Gastroesophageal sphincter (tissue), 4 donors: ENCODE data around the gene KIF21A. TPM values are rescaled to one million over a fixed set of nuclear protein-coding genes. Genes with fewer than 3 reads are reported as not detected.

Experiments
- ATAC-seq: fragments of 150-250 bp; one replicate; pipeline ENCODE4 v1.9.1; 2016; ENCODE audit warnings: mild to moderate bottlenecking, moderate library complexity
- H3K27ac ChIP-seq, 4 donors: fragments of 200-600 bp; sonication (generic) in 3 of 4; 1 replicate in 3 of 4; 2 replicates in 1 of 4; pipeline ENCODE4 v1.5.1; 2016 to 2019
- H3K27me3 ChIP-seq: fragments of 200-600 bp; sonication (generic); one replicate; pipeline ENCODE4 v1.5.1; 2019
- H3K36me3 ChIP-seq, 2 donors: fragments of 200-600 bp; sonication (generic); one replicate each; pipeline ENCODE4 v1.5.1; 2019; ENCODE audit warnings: control low read depth in 1 of 2
- H3K4me1 ChIP-seq, 3 donors: fragments of 200-600 bp; sonication (generic); 1 replicate in 2 of 3; 2 replicates in 1 of 3; pipeline ENCODE4 v1.5.1; 2016 to 2019; ENCODE audit warnings: control low read depth in 2 of 3
- H3K4me3 ChIP-seq, 2 donors: fragments of 200-600 bp; sonication (generic); one replicate each; pipeline ENCODE4 v1.5.1; 2019; ENCODE audit warnings: mild to moderate bottlenecking in 1 of 2, moderate library complexity in 1 of 2
- H3K9me3 ChIP-seq, 3 donors: fragments of 200-600 bp; sonication (generic); one replicate each; pipeline ENCODE4 v1.5.1; 2017 to 2019; ENCODE audit warnings: control low read depth in 2 of 3
- CTCF ChIP-seq, 4 experiments: fragments of 200-600 bp in 2 of 4; fragments of 450-650 bp in 2 of 4; sonication (generic) in 1 of 4; IDR thresholded peaks; one replicate each; pipeline ENCODE4 v1.5.1; 2017 to 2019; ENCODE audit warnings: antibody characterized with exemption in 4 of 4, mild to moderate bottlenecking in 2 of 4, moderate library complexity in 2 of 4
- EP300 ChIP-seq: sonication (generic); formaldehyde crosslinking; IDR thresholded peaks from one replicate; pipeline ENCODE4 v1.6.1; 2017; ENCODE audit warnings: antibody characterized with exemption, mild to moderate bottlenecking
- POLR2A ChIP-seq, 2 donors: fragments of 450-650 bp; IDR thresholded peaks; one replicate each; pipeline ENCODE4 v1.6.1; 2017; ENCODE audit warnings: antibody characterized with exemption in 2 of 2, mild to moderate bottlenecking in 2 of 2, moderate library complexity in 1 of 2
- POLR2AphosphoS5 ChIP-seq: sonication (generic); formaldehyde crosslinking; IDR thresholded peaks from one replicate; pipeline ENCODE4 v1.6.1; 2017; ENCODE audit warnings: antibody characterized with exemption
- WGBS, 2 donors: methylation state at CpG; one replicate each; pipeline ENCODE4 v1.1.5; 2018; ENCODE audit warnings: low coverage in 1 of 2; 5-methylcytosine and 5-hydroxymethylcytosine counted together
- total RNA-seq, 4 donors: library from RNA; depleted of rRNA; stranded (reverse); fragments of >200 nt; gene quantifications; one replicate each; pipeline ENCODE4 v1.1.0, GENCODE V29; 2016

KIF21A gene
- total RNA-seq, 4 donors from 2014 or later: 6.7 to 27.2 (median 10.9) TPM

GRCh38 chr12:39413836-39414771 lies 28.8 kb downstream of the KIF21A start:
- Histone ChIP-seq H3K27ac (no peak overlapping the region), H3K27me3 (no peaks in the 10 kb centered on the region), H3K4me3 (no peak overlapping the region), H3K36me3 (peaks cover 0 to 13% of the 10 kb centered on the region in 2 donors), H3K9me3 (no peaks in the 10 kb centered on the region), H3K4me1 (no peaks in the 10 kb centered on the region)
- ATAC-seq: no peak
- WGBS, 2 donors: 66 to 83% methylated on average over 2 of the region's 2 CpGs
- TF ChIP-seq POLR2AphosphoS5 (no peak), EP300 (no peak), CTCF (IDR thresholded peaks at IDR 0.05) (no peak), POLR2A (IDR thresholded peaks at IDR 0.05) (no peak)

GRCh38 chr12:39412210-39412609 lies 30.7 kb downstream of the KIF21A start:
- ATAC-seq: no peak
- no peak for TF ChIP-seq EP300
- no peak for TF ChIP-seq POLR2A (IDR thresholded peaks at IDR 0.05)
- TF ChIP-seq POLR2AphosphoS5: no peak
- no peak for TF ChIP-seq CTCF (IDR thresholded peaks at IDR 0.05)
- no peaks in the 10 kb centered on the region for H3K9me3 ChIP-seq
- H3K4me1 ChIP-seq: no peaks in the 10 kb centered on the region
- H3K27me3 ChIP-seq: no peaks in the 10 kb centered on the region
- 80 to 81% methylated on average over 2 to 6 of the region's 6 CpGs for WGBS, 2 donors
- H3K27ac ChIP-seq: no peak overlapping the region
- no peak overlapping the region for H3K4me3 ChIP-seq
- peaks cover 0 to 13% of the 10 kb centered on the region in 2 donors for H3K36me3 ChIP-seq

GRCh38 chr12:39406262-39406661 lies 36.7 kb downstream of the KIF21A start:
- no peaks in the 10 kb centered on the region for H3K36me3 ChIP-seq
- no peak for TF ChIP-seq CTCF (IDR thresholded peaks at IDR 0.05)
- no peak for TF ChIP-seq POLR2AphosphoS5
- TF ChIP-seq POLR2A (IDR thresholded peaks at IDR 0.05): no peak
- no peak for TF ChIP-seq EP300
- H3K27ac ChIP-seq: no peak overlapping the region
- no peaks in the 10 kb centered on the region for H3K9me3 ChIP-seq
- H3K4me3 ChIP-seq: no peak overlapping the region
- no peaks in the 10 kb centered on the region for H3K27me3 ChIP-seq
- peaks cover 0 to 10% (median 3%) of the 10 kb centered on the region in 3 donors for H3K4me1 ChIP-seq
- no peak for ATAC-seq

- no peak overlapping the region for H3K27ac ChIP-seq
Measured at GRCh38 chr12:39405580-39405979, 37.3 kb downstream of the KIF21A start.

More at GRCh38 chr12:39405580-39405979, 37.3 kb downstream of the KIF21A start:
- Histone ChIP-seq H3K4me1 (peaks cover 0 to 10% (median 3%) of the 10 kb centered on the region in 3 donors), H3K4me3 (no peak overlapping the region), H3K27me3 (no peaks in the 10 kb centered on the region), H3K9me3 (no peaks in the 10 kb centered on the region), H3K36me3 (no peaks in the 10 kb centered on the region)
- no peak for ATAC-seq
- 42 to 83% methylated on average over 3 of the region's 3 CpGs for WGBS, 2 donors
- TF ChIP-seq POLR2AphosphoS5: no peak
- no peak for TF ChIP-seq EP300
- TF ChIP-seq CTCF (IDR thresholded peaks at IDR 0.05): no peak
- TF ChIP-seq POLR2A (IDR thresholded peaks at IDR 0.05): no peak
